HuH-7 (cell line): ENCODE results near the gene MPDZ.

Experiments used
- DNase-seq: peaks from one replicate; pipeline ENCODE4 v3.0.0; 2011; ENCODE audit warnings: low spot score

MPDZ gene

DNA sequence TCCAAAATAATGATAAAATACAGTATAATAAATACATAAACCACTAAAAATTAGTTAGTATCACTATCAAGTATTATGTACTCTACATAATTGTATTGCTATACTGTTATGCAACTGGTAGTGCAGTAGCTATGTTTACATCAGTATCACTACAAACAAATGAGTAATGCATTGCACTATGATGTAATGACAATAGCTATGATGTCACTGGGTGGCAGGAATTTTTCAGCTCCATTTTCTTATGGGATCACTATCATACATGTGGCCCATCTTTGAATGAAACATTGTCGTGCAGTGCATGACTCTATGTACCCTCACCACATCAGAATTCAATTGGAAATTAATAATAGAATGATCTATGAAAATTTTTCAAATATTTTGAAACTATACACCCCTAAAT lies 201.3 kb downstream of the MPDZ start:
- DNase-seq: no peak

DNA sequence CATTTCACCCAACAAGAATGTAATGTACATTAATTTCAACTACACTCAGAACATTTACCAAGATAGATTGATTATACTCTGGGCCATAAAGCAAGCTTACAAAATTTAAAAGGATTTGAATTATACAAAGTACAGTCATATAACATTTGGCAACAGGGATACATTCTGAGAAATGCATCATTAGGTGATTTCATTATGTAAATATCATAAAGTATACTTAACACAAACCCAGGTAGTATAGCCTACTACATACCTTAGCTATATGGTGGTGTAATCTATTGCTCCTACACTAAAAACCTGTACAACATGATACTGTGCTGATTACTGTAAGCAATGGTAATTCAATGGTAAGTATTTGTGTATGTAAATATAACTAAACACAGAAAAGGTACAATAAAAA lies 202.9 kb downstream of the MPDZ start:
- DNase-seq: no peak

DNA sequence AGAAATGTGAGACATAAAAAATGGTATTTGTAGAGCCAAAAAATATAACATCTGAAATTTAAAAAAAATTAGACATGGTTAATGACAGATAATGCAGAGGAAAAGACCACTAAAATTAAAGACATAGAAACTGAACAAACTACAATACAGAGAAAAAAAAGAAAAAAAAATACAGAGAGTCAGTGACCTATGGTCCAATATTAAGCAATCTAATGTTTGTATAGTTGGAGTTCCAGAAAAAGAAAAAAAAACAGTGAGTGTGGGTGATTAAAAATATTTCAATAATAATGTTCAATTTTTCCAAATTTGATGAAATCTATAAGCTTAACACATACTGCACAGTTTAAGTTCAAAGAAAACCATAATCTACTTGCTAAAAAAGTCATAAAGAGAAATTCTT lies 207.6 kb downstream of the MPDZ start:
- no peak for DNase-seq

DNA sequence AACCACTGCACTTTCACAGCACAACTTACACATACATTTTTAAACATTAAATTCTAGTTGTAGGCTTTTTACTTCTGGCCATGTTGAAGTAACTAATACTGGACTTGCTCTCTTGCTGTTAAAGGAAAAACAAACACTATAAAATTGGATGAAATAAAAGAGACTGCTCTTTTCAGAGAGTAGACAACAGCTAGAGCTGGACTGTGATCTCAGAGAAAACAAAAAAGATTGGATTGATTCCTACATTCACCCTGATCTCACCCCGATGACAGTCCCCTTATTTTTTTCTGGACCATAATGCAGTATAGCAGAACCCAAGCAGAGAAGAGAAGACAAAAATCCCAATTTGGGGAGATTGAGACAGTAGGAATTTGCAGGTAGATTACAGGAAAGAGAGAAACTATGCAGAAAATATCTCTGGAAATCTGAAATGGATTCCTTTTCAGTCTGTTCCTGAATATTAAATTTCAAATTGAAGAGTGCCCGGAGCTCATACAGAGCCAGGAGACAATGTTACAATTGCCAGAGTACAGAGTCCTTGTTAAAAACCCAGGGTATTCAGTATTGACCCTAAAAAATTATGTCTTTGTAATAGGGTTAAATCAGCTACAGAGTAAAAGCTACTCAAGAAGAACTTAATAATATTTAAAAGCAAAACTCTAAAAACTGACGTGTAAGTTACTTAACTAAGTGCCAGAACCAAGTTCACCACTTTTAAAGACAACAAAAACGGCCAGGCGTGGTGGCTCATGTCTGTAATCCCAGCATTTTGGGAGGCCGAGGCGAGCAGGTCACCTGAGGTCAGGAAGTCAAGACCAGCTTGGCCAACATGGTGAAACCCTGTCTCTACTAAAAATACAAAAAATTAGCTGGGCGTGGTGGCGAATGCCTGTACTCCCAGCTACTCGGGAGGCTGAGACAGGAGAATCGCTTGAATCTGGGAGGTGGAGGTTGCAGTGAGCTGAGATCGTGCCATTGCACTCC lies 208.6 kb downstream of the MPDZ start:
- DNase-seq: no peak

DNA sequence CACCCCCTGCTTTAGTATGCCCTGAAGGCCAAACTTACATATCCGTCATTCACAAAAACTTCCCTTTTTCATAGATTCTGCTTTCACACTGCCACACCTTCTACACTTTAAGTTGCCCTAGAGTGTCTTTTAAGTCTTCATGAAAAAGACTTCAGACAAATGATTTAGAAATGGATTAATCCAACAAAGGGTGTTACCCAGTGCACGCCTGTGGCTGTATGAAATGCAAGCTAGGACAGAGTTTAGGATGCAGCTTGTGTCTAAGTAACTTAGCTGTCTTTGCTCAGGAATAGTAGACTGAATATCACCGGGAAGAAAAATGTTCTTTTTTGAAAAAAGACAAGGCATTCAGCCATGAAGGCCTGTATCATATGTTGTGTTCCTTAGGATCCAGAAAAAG lies 210.0 kb downstream of the MPDZ start:
- no peak for DNase-seq

DNA sequence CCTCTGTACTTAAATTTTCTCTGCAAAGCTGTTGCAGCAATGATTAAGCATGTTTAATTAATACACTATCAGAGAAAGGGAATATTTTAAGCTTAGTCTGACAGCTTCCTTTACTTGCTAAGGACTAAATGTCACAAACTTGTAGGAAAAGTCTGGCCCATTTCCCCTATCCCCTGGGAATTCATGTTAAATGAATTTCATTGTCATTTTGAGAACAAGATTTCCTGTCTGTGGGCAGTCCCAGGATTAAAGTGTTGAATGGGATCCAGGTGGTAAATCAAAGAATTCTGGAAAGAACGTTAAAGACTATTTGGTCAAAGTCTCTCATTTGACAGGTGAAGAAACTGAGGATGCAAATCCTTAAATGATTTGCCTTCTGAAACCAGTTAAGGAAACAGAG lies 214.8 kb downstream of the MPDZ start:
- DNase-seq: no peak

DNA sequence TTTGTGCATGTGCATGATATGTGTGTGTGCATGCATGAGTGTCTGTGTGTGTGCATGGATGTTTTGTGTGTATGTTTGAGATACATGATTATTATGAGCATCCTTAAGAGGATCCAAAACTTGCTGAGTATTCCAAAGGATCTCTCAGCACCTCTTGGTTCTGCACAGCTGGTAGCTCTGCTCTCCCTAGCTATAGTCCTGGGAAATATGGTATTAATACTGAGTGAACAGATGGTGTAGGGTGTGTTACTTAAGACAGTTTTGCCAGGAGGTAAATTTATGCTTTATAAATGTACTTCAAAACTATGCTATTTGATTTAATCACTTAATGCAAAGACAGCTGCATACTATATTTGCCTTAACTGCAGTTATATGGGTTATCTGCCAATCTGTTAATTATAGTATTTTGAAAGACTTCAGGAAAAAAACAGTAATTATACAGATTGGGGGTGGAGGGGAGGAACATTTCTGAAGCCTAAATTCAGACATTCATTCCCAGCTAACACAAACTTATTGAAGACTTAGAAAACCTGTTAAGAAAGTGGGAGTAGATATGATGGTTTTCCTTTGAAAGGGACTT lies 215.5 kb downstream of the MPDZ start:
- no peak for DNase-seq

DNA sequence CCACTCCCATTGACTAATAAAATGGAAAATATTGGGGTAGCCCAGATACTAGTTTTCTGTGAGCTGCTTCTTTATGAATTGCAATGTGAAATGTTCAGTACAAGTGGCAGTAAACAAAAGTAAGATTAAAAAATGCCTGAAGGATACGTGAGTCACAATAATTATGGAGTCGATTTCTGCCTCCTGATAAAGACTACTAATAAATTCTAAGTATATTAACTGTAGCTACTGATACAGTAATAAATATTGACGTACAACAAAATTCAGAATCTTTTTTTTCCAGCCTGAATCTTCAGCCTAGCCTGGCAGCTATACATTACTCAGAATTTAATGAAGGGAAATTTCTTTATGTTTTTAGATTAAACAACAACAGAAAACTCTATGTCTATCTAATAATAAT lies 218.1 kb downstream of the MPDZ start:
- DNase-seq: no peak
